HG02571 (cell line): Measurements from ENCODE around the gene LGALS9.
"Not testable (repeated sequence)": the region's sequence is repeated elsewhere in the genome, so short reads cannot be mapped to it uniquely, and the experiment has no call there.

Experiments
- ATAC-seq: cut with Tn5 transposase; IDR thresholded peaks from one replicate; pipeline ENCODE4 v1.9.1; 2021; ENCODE audit warnings: mild to moderate bottlenecking, moderate library complexity; ENCODE audit not compliant: unreplicated experiment

LGALS9 gene

DNA sequence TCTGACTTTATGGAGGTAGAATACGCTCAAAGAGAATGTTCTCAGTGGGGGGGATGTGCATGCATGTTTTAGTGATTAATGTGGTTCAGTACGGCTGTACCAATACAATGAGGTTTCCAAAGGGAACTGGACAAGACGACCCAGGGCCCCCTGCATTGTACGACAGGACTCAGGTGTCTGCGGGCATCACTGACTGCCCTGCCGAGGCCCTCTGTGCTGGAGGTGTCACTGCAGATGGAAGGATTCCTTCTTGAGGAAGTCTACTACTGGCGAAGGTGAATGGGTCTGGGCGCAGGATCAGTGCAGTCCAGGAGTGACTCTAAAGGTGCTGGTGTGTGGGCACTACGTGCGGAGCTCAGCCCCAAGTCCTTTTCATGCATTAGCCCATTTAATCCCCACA lies 3.5 kb upstream of the LGALS9 start:
- no peak for ATAC-seq

- ATAC-seq: no peak
Measured at GRCh38 chr17:27628376-27628775, 2.6 kb upstream of the LGALS9 start.

DNA sequence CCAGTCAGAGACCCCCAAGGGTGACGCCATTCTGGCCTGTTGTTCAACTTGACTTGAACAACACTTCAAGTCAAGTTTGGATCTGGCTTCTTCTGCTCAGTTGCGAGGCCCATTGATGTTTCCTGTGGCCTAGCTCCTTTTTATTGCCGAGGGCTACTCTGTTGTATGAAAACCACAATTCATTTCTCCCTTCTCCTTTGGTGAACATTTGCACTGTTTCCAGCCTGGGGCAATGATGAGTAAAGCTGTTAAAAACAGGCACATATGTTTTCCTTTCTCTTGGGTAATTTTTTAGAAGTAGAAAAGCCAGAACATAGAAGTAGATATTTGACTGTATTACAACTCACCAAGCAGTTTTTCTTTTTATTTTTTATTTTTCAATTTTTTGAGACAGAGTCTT lies 1.7 kb upstream of the LGALS9 start:
- not testable (repeated sequence) for ATAC-seq

DNA sequence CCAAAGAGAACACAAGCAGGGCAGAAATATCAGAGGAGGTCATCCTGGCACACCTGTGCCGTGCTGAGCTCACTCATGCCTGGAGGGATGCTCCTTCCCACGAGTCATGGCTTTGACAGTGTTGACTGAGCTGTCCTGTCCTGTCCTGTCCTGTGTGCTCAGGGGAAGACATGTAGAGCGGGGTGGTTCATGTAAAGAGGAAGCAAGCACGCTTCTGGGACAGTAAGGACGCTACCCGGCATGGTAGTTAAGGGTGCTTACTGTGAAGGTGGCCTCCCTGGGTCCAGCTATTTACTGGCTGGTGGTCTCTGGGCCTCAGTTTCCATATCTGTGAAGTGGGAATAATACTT lies 398 bp downstream of the LGALS9 start:
- no peak for ATAC-seq

GRCh38 chr17:27631897-27632725 lies 1.1 kb downstream of the LGALS9 start:
- no peak for ATAC-seq

GRCh38 chr17:27632766-27633165 lies 1.8 kb downstream of the LGALS9 start:
- not testable (repeated sequence) for ATAC-seq

- ATAC-seq: no peak
Measured at GRCh38 chr17:27633312-27634025, 2.5 kb downstream of the LGALS9 start.

DNA sequence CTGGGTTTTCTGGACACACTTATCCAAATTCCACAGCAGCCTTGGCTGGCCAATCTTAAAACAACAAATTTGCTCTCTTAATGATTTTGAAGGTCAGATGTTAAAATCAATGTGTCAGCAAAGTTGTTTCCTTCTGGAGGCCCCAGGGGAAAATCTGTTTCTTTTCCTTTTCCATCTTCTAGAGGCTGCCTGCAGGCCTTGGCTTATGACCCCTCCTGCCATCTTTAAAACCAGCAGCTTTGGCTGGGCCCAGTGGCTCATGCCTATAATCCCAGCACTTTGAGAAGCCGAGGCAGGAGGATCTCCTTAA lies 3.0 kb downstream of the LGALS9 start:
- ATAC-seq: no peak

DNA sequence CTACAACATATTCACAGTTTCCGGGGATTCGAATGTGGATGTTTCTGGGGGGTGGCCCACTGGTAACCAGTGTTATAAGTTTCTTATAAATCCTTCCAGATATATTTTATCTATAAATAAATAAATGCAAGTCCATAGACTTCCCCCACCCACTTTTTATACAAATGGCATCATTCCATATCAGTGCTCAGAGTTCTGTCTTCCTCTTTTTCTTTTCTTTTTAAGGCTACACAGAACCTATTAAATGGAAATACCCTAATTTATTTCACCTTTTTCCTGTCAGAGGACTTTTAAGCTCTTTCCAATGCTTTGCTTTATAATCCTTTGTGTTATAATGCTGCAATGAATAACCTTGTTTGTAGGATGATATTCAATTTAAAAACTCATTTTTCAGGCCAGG lies 3.8 kb downstream of the LGALS9 start:
- no peak for ATAC-seq

- ATAC-seq: no peak
Measured at GRCh38 chr17:27635275-27635823, 4.4 kb downstream of the LGALS9 start.

GRCh38 chr17:27636005-27636520 lies 5.1 kb downstream of the LGALS9 start:
- ATAC-seq: not testable (repeated sequence)

DNA sequence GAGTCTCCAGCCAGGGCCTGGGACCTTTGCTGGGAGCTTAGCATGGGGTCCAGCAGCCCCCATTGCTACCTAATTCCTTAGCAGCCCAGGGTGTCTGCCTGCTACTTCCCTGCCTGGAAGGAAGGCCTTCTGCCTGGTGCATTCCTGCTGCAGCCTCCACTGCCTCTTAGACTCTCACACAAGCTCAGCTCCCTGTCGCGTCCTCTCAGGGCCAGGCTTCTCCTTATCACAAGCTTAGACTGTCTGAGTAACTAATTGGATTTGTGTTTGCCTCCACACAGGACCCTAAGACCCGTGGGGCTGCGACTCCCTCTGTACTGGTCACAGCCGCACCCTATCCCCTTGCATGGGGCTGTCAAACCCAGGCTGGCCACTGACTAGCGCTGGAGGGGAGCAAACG lies 6.8 kb downstream of the LGALS9 start:
- not testable (repeated sequence) for ATAC-seq

- ATAC-seq: not testable (repeated sequence)
Measured at GRCh38 chr17:27638415-27638914, 7.5 kb downstream of the LGALS9 start.

DNA sequence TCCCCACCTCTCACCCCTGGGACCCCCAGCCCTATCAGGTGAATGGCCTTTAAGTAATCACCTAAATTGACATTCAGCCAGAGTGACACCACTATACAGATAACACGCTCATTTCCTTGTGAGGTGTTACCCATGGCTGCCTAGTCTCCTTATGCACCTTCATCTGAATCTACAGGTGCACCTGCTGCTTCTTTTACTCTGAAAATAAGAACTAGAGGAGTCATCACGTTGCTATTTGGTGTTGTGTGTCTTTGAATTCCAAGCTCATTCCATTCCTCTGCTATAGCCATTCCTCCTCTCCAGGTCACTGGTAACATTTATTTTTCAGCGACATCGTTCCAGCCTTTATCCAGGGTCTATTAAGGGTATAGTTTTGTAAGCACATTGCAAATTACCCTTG lies 9.8 kb downstream of the LGALS9 start:
- ATAC-seq: no peak

DNA sequence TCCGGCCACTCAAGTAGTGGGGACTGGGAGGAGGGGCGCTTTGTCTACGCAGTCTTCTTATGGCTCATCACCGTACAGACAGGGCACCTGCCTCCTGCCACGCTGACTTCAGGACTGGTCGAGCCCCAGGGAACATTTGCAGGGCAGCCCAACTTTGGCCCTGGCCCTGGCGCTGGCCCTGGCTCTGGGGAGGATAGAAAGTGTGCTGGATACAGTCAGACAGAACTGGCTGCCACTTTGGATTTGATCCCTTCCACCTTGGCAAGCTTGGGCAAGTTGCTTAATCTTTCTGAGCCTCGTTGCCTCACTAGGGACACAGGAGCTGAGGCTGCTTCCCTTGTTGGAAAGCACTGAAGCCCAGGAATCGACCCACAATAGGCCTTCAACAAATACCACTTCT lies 13.6 kb downstream of the LGALS9 start:
- ATAC-seq: no peak

DNA sequence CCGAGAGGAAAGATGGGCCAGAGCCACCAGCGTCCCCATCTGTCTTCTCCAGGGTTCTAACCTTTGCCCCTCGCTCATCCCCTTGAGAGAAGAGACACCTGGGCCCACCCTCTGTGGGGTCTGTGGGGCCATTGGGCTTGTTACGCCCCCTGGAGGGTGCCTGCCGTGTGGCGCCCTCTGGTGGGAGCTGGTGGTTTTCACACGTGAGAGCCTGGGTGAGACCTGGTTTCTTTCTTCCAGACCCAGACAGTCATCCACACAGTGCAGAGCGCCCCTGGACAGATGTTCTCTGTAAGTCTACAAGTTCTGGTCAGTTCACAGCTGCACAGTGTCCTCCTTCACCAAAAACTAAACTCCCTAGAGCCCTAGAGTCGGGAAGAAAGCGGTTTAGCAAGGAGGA lies 14.6 kb downstream of the LGALS9 start:
- not testable (repeated sequence) for ATAC-seq

DNA sequence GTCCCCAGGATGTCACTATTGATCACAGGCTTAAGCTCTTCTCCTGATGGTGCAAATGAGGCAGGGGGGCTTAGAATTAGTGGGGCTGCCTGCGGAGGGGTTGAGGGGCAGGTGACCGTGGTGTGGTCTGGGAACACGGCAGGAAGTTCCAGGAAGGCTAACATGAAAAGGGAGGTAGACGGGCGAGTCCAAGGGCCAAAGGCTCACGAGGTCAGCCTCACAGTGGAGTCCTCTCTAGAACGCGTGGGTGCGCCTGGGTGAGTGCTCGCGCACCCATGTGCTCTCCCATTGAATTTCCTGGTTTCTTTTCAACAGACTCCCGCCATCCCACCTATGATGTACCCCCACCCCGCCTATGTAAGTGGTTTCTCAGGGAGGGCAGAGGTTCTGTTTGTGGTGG lies 15.2 kb downstream of the LGALS9 start:
- no peak for ATAC-seq

GRCh38 chr17:27647765-27648164 lies 16.8 kb downstream of the LGALS9 start:
- ATAC-seq: no peak

DNA sequence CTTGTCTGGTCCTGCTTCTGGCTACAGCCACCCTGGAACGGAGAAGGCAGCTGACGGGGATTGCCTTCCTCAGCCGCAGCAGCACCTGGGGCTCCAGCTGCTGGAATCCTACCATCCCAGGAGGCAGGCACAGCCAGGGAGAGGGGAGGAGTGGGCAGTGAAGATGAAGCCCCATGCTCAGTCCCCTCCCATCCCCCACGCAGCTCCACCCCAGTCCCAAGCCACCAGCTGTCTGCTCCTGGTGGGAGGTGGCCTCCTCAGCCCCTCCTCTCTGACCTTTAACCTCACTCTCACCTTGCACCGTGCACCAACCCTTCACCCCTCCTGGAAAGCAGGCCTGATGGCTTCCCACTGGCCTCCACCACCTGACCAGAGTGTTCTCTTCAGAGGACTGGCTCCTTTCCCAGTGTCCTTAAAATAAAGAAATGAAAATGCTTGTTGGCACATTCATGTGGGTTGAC lies 18.2 kb downstream of the LGALS9 start:
- ATAC-seq: not testable (repeated sequence)

- ATAC-seq: no peak
Measured at GRCh38 chr17:27649929-27650328, 18.9 kb downstream of the LGALS9 start.

DNA sequence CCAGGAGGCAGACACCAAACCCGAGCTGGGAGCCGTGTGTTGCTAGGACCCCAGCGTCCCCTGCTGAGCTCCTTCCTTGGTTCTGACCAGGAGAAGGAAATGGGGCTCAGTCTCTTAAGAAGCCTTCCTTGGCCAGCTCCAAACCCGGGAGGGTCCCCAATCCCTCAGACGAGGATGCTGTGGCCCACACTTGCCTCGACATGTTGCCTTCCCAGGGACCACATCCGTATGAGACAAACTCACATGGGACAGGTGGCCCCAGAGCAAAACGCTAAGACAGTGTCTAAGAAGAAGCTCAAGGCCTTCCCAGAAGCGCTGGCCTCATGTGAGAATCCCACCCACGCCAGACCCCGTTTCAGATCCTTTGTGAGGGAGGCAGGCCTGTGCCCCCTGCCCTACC lies 19.8 kb downstream of the LGALS9 start:
- ATAC-seq: no peak
